DMS53 treated with DMSO at 0.1 percent for 48 hours (cell line): ENCODE data around the gene DCHS2.

Experiments
- DNase-seq: peaks from one replicate; lab custom pipeline; 2025; ENCODE audit not compliant: unreplicated experiment; lab: John Stamatoyannopoulos, UW

Gene DCHS2

DNA sequence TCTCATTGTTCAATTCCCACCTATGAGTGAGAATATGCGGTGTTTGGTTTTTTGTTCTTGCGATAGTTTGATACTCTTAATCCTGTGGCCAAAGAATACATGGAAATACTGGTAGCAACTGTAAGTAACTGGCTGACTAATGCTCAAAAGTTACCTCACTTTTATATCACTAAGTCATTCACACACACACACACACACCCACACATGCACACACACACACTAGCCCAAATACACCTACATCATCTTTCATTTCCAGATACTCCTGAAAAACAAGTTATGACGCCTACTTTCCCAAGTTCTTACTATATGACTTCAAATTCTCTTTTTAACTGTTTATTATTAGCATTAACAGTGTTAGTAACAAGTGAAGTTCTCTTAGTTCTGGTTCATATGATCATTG, 101.3 kb downstream of the DCHS2 start:
- no peak for DNase-seq

DNA sequence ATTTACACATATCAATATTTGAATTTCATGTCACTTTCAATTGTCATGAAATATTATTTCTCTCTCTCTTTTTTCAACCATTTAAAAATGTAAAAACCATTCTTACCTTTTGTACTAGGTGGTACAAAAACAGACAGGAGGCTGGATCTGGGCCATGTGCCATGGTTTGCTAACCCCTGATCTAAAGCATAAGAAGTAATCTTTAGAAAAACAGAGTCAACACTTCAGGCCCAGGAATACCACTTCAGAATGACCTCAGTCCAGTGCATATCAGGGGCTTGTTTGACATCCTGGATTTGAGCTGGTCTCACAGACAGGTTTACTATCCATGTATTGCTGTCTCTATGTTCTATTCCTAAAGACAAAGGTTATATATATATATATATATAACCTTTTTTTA, 102.5 kb downstream of the DCHS2 start:
- DNase-seq, result peak; percentile 74

DNA sequence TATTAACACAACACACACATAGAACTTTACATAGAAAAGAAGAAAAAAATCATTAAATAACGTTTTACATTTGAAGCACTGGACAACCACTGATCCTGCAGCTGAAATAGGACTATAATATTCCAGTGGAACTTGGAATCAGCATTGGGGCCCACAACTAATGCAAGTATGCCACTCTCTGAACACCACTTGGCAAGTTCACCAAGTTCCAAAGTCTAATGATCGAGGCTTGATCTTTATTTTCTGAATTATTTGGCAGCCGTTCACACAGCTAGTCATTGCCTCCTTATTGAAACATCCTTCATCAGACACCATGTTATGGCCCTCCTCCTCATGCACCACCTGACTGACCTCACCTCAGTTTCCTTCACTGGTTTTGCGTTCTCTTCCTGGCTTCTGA, 107.6 kb downstream of the DCHS2 start:
- DNase-seq, result no peak

DNA sequence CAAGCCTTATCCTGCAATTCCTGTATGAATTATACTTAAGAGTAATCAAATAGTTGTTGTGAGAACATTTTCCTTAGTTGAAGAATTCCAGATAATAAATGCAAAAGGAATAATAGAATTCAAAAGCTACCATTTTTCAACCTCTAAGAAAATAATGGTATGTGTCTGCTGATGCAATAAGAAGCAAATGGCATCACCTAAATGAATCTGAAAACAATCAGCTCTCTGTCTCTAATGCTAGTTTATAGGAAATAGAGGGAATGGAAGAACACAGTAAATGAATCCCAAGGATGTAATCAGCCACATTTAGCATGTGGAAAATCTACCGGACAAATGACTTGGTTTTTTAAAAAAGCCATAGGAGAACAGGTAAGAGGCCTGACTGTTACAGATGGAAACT, 115.1 kb downstream of the DCHS2 start:
- DNase-seq, result no peak

DNA sequence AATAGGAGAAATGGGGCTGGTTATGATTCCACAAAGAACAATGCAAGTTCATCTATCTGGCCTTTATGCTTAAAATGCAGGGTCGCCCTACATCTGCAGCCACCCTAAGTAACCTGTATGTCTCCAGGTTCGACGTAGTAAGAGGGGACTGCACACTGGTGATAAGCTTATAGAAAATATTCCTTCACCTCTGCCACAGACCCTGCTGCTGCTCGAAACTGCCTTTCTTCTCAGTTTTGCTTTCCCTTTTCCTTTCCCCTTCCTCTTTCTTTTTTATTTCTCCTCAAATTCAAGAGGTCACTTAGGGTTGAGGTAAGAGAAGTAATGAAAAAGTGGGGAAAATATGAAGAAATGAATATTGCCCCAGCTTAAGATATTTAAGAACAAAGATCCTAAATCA, 123.5 kb downstream of the DCHS2 start:
- no peak for DNase-seq

DNA sequence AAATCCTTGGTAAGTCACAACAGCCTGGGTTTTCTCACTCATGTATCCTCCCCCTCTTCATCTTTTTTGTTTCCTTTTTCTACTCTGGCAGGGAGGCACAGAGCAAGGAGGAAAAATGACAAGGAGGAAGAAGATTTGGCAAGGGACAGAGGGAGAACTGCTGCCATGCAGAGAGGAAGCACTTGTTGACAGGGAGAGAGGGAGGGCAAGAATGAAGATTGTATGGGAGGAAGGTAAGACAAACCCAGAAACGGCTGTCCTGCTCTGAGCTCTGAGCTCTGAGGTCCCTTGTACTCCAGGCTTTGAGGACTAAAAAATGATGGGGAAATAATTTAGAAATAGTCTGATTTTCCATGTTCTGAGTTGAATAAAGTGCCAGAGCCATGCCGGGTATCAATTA, 123.9 kb downstream of the DCHS2 start:
- no peak for DNase-seq

DNA sequence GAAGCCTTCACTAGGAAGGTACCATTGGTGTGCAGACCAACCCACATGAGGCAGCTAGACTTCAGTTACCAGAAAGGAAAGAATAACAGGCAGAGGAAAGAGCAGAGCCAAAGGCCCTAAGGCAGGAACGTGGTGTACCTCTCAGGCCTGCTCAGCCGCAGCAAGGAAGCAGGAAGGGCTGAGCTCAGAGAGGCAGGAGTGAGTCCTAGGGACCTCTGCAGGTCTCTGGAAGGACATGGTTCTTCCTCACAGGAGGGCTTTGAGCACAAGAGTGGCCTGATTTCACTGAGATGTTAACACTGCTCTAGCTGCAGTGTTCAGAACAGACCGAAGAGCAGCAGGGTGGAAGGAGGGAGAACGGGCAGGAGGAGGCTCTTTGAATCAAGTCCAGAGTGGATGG, 124.6 kb downstream of the DCHS2 start:
- DNase-seq, result no peak

DNA sequence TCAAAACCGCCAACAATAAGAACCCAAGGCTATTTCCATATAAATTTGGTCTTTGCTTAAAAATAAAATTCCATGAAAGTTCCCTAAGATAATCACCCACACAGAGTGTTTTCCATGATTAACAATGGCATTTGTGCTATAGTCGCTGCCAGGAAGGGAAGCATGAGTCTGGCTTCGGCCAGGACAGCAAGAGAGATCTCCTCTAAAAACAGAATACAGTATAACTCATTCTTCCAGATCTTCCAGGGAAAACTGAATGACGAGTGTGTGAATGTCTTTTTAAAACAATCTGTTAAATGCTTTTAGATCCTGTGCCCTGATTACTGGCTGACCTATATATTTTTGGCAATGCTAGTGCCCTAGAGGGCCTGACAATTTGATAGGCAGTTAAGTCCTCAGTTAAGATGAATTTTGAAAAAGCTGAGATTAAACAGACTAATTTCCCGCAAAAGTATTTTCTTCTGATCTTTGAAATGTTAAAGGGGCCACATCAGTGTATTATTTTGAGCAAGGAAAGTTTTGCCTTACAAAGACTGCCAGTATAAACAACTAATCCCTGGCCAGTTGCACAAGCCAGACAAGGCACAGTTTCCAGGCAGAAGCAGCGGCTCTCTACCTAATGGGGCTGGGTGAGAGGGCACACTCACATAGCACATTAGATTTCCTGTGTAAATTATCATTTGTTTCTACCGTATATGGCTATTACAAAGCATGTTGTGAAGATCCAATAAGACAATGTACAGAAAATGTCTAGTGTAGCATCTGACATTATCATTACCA, 127.3 kb downstream of the DCHS2 start:
- DNase-seq, result no peak

DNA sequence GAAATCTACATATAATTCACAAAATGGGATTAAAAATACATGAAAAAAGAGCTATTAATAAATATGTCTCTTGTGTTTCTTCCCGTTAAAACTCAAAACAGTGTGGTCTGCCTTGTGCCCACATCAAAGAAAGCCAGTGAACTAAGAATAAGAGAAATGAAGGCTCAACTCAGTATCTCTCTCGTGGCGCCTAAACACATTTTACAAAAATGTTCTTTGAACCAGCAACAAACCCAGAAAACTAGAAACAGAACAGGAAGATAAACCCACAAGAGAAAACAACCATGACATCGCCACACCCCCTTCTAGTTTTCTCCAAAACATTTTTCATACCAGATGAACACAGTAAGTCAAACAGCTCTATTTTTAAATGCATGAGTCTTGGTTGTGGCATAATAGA, 130.1 kb downstream of the DCHS2 start:
- DNase-seq, result no peak

DNA sequence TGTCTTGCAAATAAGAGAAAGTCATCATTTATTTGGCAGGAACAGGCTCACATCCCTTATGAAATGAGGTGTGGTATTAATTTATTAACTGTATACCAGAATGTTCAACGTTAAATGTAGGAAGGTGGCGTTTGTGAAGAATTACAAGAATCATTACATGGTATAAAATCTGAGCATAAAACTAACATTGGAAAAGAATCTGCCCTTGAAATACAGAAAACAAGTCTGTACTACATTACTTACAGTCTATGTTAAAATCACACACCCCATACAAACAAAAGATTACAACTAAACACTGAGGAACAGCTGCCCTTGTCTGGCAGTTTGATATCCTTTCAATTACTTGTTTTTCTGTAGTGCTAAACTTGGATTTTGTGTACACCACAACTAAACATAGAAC, 131.1 kb downstream of the DCHS2 start:
- no peak for DNase-seq

DNA sequence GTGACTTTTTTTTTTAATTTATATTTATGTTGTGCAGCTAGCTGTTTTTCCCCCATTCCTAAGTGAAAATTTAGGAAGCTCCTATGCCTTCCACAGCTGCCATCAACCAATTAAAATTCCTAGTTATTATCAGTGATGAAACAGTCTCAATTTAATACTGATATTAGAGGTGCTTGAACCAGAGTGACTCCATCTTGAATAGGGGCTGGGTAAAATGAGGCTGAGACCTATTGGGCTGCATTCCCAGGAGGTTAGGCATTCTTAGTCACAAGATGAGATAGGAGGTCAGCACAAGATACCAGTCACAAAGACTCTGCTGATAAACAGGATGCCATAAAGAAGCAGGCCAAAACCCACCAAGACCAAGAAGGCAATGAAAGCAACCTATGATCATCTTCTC, 136.7 kb downstream of the DCHS2 start:
- DNase-seq, result no peak

DNA sequence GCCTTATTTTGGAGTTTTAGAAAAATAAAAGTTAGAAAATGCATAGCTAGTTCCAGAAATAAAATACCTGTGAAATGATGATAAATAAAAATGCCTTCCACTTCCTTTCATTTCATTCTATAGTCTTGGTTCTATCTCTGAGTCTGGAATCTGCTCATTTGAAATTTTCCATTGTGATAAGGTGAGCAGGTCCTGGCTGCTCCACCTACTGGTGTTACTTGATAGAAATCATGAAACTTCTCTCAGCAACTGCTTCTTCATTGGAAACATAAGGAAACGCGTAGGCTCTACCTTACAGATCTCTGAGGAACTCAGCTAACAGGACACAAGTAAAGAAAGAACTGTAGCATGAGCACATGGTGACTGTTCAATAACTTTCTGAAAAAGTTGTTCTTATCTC, 141.8 kb downstream of the DCHS2 start:
- DNase-seq, result no peak

DNA sequence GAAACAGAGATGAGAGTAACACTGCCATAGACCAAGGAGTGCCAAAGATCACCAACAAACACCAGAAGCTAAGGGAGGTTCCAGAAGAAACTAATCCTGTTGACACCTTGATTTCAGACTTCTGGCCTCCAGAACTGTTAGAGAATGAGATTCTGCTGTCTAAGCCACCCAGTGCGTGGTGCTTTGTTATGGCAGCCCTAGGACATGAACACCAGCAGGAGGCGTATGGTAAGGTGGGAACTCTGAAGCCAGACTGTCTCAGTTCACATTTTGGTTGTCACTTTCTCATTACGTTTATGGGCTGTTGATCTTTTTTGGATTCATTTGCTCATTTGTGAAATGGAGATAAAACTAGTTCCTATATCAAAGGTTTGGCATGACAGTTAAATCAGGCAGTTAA, 142.9 kb downstream of the DCHS2 start:
- DNase-seq, result no peak

DNA sequence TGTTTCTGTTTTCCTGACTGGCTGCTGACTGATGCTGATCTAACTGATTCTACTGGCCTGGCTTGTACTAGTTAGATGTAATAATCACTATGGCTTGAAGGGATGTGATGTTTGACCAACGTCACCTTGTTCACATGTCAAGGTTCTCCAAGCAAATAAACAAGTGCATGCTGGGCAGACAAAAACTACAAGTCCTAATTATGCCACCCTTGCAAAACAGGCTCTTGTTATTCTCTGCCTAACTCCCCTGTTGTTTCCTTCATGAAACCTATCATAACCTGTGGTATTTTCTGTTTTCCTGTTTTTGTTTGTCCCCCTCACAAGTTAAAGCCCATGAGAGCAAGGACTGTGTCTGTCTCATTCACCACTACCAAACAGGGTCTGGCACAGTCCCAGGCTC, 146.2 kb downstream of the DCHS2 start:
- no peak for DNase-seq

DNA sequence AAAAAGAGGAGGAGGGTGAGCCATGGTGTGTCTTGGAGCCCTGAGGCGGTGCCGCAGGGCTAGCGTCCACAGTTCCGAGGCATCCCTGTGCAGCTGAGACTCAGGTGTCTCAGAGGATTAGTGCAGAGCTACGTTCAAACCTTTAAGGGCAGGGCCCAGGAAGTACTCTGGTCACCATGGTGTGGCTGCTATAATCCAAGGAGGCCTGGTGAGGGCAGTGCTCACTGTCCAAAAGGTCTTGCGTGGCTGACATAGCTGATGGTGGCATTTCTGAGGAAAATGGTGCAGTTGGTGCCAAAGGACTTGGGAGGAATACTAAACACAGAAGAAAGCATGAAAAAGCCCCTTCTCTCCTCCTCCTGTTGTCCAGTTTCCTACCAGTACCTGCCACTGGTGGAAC, 146.9 kb downstream of the DCHS2 start:
- DNase-seq, result no peak

DNA sequence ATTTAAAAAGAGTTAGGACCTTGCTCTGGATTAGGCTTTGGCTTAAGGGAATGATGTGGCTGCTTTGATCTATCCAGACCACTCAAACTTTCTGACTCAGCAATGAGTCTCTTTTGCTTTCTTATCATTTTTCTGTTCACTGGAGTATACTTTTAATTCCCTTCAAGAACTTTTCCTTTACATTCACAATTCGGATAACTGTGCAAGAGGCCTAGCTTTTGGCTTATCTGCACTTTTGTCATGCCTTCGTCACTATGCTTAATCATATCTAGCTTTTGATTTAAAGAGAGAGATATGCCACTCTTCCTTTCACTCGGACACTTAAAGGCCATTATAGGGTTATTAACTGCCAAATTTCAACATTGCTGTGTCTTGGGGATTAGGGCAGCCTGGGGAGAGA, 147.9 kb downstream of the DCHS2 start:
- DNase-seq, result no peak

DNA sequence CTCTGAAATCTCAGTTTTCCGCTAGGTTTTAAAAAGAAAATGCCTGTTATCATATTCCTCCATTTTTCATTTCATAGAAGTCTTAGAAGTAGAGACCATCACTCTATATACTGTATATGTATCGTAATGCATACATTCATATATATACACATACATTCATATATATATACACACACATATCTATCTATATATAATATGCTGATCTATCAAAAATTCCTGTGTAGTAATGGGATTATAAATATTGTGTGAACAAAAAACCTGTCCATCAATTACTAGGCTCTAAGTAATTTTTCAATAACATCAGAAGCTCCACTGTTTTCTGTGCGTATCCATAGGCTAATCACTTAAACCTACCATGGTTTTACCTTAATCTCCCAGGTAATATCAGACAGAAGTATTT, 150.2 kb downstream of the DCHS2 start:
- no peak for DNase-seq

DNA sequence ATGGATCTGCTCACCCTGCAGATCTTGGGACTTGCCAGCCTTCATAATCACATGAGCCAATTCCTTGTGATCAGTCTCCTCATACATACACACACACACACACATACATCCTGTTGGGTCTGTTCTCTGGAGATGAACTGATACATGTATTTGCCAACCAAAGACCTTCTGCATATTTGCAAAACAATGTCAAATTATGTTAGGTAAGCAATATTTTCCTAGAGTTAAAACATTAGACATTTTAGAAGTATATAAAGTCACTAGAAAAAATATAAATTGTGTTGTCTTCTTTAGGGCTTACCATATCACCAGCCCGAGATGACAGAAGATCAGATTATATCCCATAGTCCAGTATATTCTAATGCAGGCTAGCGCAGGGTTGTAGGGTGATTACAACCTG, 156.0 kb downstream of the DCHS2 start:
- no peak for DNase-seq

DNA sequence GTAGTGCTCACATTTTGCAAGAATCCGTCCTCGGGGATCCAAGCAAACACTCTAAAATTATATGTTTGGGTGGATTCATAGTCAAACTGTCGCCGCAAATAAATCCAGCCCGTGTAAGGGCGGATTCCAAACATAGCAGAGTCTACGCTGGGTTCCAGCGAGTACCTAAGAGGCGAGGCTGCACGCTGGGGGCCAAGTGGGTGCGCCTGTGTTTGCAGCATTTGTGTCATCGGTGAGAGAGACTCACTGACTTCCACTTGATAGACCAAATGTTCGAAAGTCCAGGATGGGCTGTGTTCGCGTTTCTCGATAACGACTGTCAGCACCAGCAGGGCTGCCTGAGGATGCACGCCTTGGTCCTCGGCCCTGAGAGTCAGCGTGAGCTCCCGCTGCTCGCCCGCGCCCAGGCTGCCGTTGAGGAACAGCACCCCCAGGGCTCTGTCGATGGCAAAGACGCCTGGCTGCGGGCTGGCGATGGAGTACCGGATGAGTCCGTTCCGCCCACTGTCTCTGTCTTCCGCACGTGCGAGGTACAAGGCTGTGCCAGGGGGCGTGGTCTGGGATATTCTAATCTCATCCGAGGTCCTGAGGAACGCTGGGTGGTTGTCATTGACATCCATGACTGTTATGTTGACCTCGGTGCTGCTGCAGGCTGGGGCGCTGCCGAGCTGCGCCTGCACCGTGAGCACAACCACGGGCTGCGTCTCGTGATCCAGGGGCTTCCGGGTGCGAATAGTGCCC, 158.7 kb downstream of the DCHS2 start:
- peak; percentile 70 for DNase-seq

DNA sequence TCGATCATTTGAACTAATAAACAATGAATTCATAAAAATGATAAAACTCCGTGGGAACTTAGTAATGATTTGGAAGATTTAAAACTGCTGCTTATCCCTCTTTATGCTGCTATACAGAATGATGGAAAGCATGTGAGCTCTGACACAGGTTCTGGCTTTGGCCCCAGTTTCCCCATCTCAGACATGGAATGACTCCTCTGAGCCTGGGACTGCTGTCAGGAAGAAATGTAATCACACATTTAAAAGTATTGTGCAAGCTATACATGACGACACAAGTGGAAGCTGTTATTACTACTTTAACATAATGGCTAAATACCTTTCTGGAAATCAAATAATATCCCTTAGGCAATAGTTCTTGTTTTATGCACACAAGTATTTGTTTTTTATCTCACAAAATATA, 161.7 kb downstream of the DCHS2 start:
- DNase-seq, result no peak

DNA sequence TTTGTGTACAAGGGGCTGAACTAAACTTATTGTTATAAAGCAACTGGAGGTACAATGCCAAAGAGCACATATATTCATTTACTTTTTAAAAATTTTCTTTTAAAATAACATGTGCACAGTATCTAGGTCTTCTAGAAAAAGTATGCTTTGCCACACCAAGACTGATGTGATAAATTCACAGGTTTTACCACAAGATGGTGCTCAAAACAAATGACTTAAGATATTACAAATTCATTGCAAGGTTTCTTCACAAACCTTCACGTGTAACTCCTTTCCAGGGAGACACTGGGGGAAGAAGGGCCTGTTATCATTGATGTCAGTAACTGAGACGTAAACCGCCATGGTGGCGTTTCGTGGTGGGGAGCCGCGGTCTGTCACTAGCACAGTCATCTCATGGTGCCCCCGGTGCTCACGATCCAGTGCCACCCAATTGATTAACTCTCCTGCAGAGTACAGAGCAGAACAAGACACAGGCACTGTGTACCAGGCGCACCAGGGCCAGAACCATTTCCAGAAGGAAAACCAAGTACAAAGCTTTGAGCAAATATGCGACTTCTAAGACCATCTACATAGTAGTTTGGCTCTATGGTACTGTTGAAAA, 162.2 kb downstream of the DCHS2 start:
- peak; percentile 3 for DNase-seq

DNA sequence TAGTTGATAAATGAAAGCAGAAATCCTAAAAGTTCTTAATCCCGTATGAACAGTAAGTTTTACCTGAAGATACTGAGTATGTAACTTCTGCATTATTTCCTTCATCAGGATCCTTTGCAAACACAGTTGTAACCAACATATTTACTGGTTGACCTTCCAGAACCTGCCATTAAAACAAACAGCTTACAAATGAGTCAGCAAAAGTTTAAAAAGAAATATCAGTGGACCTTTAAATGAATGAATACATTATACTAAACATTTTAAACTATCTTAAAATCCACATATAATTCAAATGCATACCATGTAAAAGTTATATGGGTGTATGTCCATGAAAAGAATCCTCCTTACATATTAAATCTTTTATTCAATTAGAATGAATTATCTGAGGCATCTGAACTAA, 163.6 kb downstream of the DCHS2 start:
- no peak for DNase-seq
